ENCODE data around the gene SMARCA4.
A peak's percentile ranks its signal among the peaks of the same experiment; 100 is the strongest.
"Not testable (repeated sequence)": the region's sequence is repeated elsewhere in the genome, so short reads cannot be mapped to it uniquely, and the experiment has no call there.

SMARCA4 gene

GRCh38 chr19:10929402-10929794 is 31.4 kb upstream of the SMARCA4 start:
- DNase-seq = no peak

- no peak for DNase-seq
Observed at GRCh38 chr19:10935371-10936059, 25.3 kb upstream of the SMARCA4 start.

GRCh38 chr19:10936661-10937084 is 24.2 kb upstream of the SMARCA4 start:
- DNase-seq = peak in 2 of 5 donors; percentile 28 to 49

GRCh38 chr19:10941649-10942048 is 19.2 kb upstream of the SMARCA4 start:
- DNase-seq = not testable (repeated sequence)

- DNase-seq = not testable (repeated sequence)
Observed at GRCh38 chr19:10943412-10943811, 17.4 kb upstream of the SMARCA4 start.

- DNase-seq = no peak
Observed at GRCh38 chr19:10945264-10945663, 15.6 kb upstream of the SMARCA4 start.

- no peak for DNase-seq
Observed at GRCh38 chr19:10946958-10947657, 13.7 kb upstream of the SMARCA4 start.

GRCh38 chr19:10952809-10953208 is 8.0 kb upstream of the SMARCA4 start:
- DNase-seq = no peak

- not testable (repeated sequence) for DNase-seq
Observed at GRCh38 chr19:10959277-10959968, 1.4 kb upstream of the SMARCA4 start.

- DNase-seq = peak in 1 of 5 donors; percentile 19
Observed at GRCh38 chr19:10961073-10961860, 437 bp downstream of the SMARCA4 start.

GRCh38 chr19:10962863-10963262 is 2.0 kb downstream of the SMARCA4 start:
- DNase-seq = no peak

GRCh38 chr19:10963865-10964264 is 3.0 kb downstream of the SMARCA4 start:
- no peak for DNase-seq

- no peak for DNase-seq
Observed at GRCh38 chr19:10964903-10965302, 4.1 kb downstream of the SMARCA4 start.

GRCh38 chr19:10965398-10965797 is 4.6 kb downstream of the SMARCA4 start:
- DNase-seq = no peak

- no peak for DNase-seq
Observed at GRCh38 chr19:10966809-10967208, 6.0 kb downstream of the SMARCA4 start.

- no peak for DNase-seq
Observed at GRCh38 chr19:10968527-10969135, 7.8 kb downstream of the SMARCA4 start.

GRCh38 chr19:10971107-10971726 is 10.4 kb downstream of the SMARCA4 start:
- no peak for DNase-seq

GRCh38 chr19:10975374-10976130 is 14.7 kb downstream of the SMARCA4 start:
- no peak for DNase-seq

- no peak for DNase-seq
Observed at GRCh38 chr19:10976131-10976892, 15.5 kb downstream of the SMARCA4 start.

- no peak for DNase-seq
Observed at GRCh38 chr19:10977742-10978092, 16.9 kb downstream of the SMARCA4 start.
